Muscle layer of colon (tissue), 2 donors: ENCODE data around the gene SESN2.
A peak's percentile ranks its signal among the peaks of the same experiment; 100 is the strongest.

Experiments
- H3K27ac ChIP-seq: one replicate; pipeline ENCODE4 v1.7.0; 2013; ENCODE audit warnings: low read depth, mild to moderate bottlenecking, low read length, moderate library complexity
- H3K27me3 ChIP-seq, 2 donors: one replicate each; pipeline ENCODE4 v1.7.0; 2013; ENCODE audit warnings: low read length in 2 of 2, mild to moderate bottlenecking in 2 of 2; ENCODE audit not compliant: insufficient read depth in 2 of 2, control insufficient read depth in 1 of 2
- H3K36me3 ChIP-seq: one replicate; pipeline ENCODE4 v1.7.0; 2013; ENCODE audit warnings: mild to moderate bottlenecking, low read length; ENCODE audit not compliant: insufficient read depth
- H3K4me1 ChIP-seq: one replicate; pipeline ENCODE4 v1.7.0; 2013; ENCODE audit warnings: mild to moderate bottlenecking, low read length; ENCODE audit not compliant: insufficient read depth
- H3K4me3 ChIP-seq, 2 donors: one replicate each; pipeline ENCODE4 v1.7.0; 2013; ENCODE audit warnings: low read length in 2 of 2, low read depth in 1 of 2, mild to moderate bottlenecking in 1 of 2, moderate library complexity in 1 of 2
- H3K9ac ChIP-seq: one replicate; pipeline ENCODE4 v1.7.0; 2013; ENCODE audit warnings: low read length
- H3K9me3 ChIP-seq: one replicate; pipeline ENCODE4 v1.7.0; 2013; ENCODE audit warnings: mild to moderate bottlenecking, low read length
- donor health status: abdominal sarcoma.
- donor health status: Adenocarcinoma of cecum.

SESN2 gene

DNA sequence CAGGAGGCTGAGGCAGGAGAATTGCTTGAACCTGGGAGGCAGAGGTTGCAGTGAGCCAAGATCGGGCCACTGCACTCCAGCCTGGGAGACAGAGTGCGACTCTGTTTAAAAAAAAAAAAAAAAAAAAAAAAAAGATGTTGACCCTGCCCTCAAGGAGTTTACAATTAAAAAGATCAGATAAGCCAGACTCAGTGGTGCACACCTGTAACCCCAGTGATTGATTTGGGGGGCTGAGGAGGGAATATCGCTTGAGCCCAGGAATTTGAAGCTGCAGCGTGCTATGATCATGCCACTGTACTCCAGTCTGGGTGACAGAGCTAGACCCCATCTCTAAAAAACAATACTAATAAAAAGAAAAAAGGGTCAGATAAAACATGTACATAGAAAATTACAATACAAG is 1.6 kb upstream of the SESN2 start:
- H3K27me3 ChIP-seq: no peaks in the 10 kb centered on the region
- peaks cover 17% of the 10 kb centered on the region for H3K4me1 ChIP-seq
- H3K27ac ChIP-seq: no peak overlapping the region
- no peak overlapping the region for H3K9ac ChIP-seq
- H3K36me3 ChIP-seq: no peaks in the 10 kb centered on the region
- H3K4me3 ChIP-seq: no peak overlapping the region
- H3K9me3 ChIP-seq: no peaks in the 10 kb centered on the region

DNA sequence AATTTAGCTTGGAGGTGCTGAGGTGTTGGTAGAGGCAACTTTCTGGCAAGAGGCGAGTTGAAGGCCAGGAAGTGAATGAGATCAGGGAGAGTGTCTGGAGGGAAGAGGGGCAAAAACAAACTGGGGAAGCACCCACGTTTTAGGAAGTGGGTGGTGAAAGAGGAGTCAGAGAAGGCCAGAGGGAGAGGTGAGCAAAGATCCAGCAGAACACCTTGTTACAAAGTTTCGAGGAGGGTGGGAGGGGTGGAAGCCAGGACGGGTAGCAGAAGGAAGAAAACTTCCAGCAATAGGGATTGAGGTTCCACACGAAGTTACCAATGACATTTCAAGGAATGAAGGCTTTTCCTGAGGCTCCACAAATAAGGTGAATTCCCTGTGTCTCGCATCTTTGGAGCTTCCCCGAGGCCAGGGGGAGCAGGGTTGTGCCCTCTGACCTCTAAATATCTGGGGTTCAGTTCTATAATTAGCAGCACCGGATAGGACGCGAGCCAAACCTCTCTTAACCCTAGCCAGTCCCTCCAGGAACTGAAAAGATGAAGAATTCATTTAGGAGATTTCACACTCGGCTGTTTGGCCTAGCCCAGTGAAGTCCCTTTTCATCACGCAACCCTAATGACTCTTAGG is 578 bp upstream of the SESN2 start:
- H3K27ac ChIP-seq: no peak overlapping the region
- H3K9me3 ChIP-seq: no peaks in the 10 kb centered on the region
- H3K27me3 ChIP-seq: no peaks in the 10 kb centered on the region
- peaks cover 17% of the 10 kb centered on the region for H3K4me1 ChIP-seq
- H3K36me3 ChIP-seq: no peaks in the 10 kb centered on the region
- H3K9ac ChIP-seq: no peak overlapping the region
- peak overlapping the region in 1 of 2 donors; percentile 73 for H3K4me3 ChIP-seq

DNA sequence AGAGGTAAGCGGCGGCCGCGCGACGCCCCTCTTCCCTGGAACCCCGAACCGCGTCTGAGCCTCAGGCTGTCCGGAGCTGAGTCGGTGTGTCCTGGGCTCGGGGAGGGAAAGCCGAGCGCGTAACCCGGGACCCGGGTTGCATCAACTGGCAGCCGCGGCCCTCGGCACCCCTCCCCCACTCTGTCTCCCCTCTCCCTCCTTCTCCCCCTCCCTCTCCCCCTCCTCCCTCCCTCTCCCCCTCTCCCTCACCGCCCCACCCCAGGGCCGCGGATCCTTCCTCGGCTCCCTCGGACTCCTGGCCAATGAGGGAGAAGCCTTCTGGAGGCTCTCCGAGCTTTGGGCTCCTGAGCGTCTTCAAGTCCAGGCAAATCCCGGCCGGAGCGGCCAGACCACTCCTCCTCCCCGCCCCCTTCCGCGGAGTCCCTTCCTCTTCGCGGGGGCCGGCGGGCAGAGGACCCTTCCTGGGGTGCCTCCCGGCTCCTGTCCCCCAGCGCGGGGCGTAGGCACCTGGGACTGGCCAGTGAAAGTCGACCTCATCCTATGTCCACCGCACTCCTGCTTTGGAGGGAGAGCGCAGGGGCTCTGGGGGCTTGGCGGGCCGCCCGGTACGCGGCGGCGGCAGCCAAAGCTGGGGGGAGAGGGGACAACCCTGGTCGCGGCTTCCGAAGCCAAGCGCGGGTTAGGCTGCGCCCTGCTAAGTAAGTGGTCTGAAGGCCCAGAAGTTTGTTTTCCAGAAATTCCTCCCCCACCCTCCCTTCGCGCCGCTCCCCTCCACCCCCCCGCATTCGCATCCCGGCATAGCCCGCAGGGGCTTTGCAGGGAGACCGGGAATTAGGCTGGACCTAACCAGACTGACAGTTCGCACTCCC is 850 bp downstream of the SESN2 start:
- Histone ChIP-seq H3K27ac (peak overlapping the region; percentile 93), H3K4me3 (peak overlapping the region; percentile 73 to 93), H3K36me3 (no peaks in the 10 kb centered on the region), H3K4me1 (peaks cover 17% of the 10 kb centered on the region), H3K27me3 (no peaks in the 10 kb centered on the region), H3K9me3 (no peaks in the 10 kb centered on the region), H3K9ac (peak overlapping the region; percentile 49)

DNA sequence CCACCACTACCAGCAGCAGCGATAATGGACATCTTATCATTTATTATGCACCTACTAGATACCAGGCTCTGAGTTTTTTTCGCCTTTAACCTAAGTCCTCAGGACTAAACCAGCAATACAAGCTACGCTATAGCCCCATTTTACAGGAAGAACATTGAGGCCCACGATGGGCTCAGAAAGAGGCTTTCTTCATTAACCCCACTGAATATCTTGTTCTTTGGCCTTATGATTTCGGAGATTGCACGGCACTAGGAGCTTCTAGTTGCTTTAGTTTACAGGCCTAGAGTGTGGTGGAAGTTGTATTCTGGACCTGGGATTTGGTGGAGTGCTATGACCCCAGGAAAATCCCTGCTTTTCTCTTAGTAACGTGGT is 1.5 kb downstream of the SESN2 start:
- no peaks in the 10 kb centered on the region for H3K27me3 ChIP-seq
- H3K9ac ChIP-seq: peak overlapping the region; percentile 49
- peak overlapping the region; percentile 73 to 93 for H3K4me3 ChIP-seq
- H3K36me3 ChIP-seq: no peaks in the 10 kb centered on the region
- H3K27ac ChIP-seq: peak overlapping the region; percentile 84
- H3K4me1 ChIP-seq: peaks cover 17% of the 10 kb centered on the region
- no peaks in the 10 kb centered on the region for H3K9me3 ChIP-seq

DNA sequence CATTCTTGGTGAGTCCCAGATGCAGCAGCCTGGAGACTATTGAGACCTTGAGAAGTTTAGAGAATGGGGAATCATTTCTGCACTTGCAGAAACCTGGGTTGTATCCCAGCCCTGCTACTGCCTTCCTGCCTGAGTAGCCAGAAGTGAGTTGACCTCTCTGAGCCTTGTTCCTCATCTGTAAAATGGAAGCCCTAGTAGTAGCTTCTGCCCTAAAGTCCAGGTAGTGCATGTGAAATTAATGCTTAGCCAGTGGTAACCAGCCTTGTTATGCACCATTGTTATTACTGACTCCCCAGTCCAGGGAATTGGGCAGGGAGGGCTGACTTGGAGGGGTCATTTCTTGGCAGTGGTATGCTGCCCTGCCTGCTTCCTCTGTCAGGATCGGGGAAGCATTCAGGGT is 5.6 kb downstream of the SESN2 start:
- no peaks in the 10 kb centered on the region for H3K27me3 ChIP-seq
- no peak overlapping the region for H3K9ac ChIP-seq
- H3K27ac ChIP-seq: no peak overlapping the region

DNA sequence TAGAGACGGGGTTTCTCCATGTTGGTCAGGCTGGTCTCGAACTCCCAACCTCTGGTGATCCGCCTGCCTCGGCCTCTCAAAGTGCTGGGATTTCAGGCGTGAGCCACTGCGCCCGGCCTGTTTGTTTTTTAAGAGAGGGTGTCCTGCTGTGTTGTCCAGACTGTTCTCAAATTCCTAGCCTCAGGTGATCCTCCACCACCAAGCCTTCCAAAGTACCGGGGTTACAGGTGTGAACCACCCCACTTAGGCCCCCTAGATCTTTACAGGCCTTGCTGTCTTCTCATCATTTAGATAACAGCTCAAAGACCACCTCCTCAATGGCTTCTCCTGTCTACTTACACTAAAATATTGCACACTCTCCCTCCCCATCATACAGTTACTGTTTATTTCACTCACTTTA is 6.3 kb downstream of the SESN2 start:
- H3K4me1 ChIP-seq: peaks cover 10% of the 10 kb centered on the region
- no peak overlapping the region for H3K9ac ChIP-seq
- H3K9me3 ChIP-seq: no peaks in the 10 kb centered on the region
- no peak overlapping the region for H3K4me3 ChIP-seq
- H3K27me3 ChIP-seq: no peaks in the 10 kb centered on the region
- H3K27ac ChIP-seq: no peak overlapping the region
- no peaks in the 10 kb centered on the region for H3K36me3 ChIP-seq

More for the DNA sequence above, 5.6 kb downstream of the SESN2 start:
- H3K36me3 ChIP-seq: no peaks in the 10 kb centered on the region
- no peaks in the 10 kb centered on the region for H3K9me3 ChIP-seq
- H3K4me3 ChIP-seq: no peak overlapping the region
- H3K4me1 ChIP-seq: peaks cover 10% of the 10 kb centered on the region

DNA sequence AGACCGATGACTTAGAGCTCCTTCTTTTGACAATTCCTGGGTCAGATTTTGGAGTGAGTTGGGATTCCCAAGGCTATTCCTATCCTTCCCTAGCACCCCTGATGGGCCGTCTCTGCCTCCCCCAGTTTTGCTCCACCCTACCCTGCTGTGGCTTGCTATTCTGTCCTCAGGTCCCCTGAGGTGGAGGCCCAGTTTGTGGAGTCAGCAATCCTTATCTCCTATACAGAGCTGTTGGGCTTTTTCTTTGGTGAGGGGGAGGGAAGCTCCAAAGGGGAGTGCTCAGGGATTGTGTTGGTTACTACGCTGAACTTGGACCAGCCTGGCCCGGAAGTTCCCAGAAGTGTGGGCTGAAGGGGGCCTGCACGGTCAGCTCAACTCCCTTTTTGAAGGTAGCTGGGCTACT is 7.6 kb downstream of the SESN2 start:
- Histone ChIP-seq H3K27ac (no peak overlapping the region), H3K9me3 (no peaks in the 10 kb centered on the region), H3K27me3 (no peaks in the 10 kb centered on the region), H3K4me3 (no peak overlapping the region), H3K36me3 (peaks cover 6% of the 10 kb centered on the region), H3K4me1 (no peaks in the 10 kb centered on the region), H3K9ac (no peak overlapping the region)

DNA sequence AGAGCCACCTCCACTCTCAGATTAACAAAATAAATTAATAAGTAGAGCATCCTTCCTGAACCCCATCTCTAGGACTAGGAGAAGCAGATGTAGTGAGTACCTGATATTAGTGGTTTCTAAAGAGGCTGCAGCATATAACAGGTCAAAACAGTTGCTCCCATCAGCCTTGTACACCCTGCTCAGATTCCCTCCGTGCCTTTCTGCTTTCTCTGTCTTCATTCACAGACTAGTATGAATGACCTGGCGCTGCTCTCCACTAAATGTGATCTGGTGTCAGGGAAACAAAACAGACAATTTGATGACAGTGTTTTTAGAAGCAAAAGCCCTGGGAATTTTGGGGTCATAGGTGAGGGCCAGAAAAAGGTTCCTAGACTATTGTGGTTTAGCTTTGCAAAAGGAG is 8.3 kb downstream of the SESN2 start:
- H3K9ac ChIP-seq: no peak overlapping the region
- no peaks in the 10 kb centered on the region for H3K27me3 ChIP-seq
- H3K4me3 ChIP-seq: no peak overlapping the region
- H3K4me1 ChIP-seq: no peaks in the 10 kb centered on the region
- no peaks in the 10 kb centered on the region for H3K9me3 ChIP-seq
- peaks cover 13% of the 10 kb centered on the region for H3K36me3 ChIP-seq
- no peak overlapping the region for H3K27ac ChIP-seq

DNA sequence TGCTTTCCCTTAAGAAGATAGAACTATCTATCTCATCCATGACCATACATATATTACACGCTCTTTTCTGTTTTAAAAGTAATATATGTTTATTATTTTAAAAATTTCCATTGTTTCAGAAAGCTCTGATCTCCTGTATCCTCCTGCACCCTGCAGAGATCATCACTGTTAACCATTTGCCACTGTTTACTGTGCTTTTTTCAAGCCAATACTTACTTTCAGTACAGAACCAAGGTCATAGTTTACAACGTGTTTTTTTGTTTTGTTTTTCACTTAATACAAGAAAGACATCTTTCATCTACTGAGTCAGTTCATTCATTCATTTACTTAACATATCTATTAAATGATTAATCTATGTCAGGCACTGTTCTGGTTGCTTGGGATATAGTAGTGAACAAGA is 10.2 kb downstream of the SESN2 start:
- Histone ChIP-seq H3K9me3 (no peaks in the 10 kb centered on the region), H3K27ac (no peak overlapping the region), H3K36me3 (peaks cover 32% of the 10 kb centered on the region), H3K4me3 (no peak overlapping the region), H3K27me3 (no peaks in the 10 kb centered on the region), H3K9ac (no peak overlapping the region), H3K4me1 (no peaks in the 10 kb centered on the region)

DNA sequence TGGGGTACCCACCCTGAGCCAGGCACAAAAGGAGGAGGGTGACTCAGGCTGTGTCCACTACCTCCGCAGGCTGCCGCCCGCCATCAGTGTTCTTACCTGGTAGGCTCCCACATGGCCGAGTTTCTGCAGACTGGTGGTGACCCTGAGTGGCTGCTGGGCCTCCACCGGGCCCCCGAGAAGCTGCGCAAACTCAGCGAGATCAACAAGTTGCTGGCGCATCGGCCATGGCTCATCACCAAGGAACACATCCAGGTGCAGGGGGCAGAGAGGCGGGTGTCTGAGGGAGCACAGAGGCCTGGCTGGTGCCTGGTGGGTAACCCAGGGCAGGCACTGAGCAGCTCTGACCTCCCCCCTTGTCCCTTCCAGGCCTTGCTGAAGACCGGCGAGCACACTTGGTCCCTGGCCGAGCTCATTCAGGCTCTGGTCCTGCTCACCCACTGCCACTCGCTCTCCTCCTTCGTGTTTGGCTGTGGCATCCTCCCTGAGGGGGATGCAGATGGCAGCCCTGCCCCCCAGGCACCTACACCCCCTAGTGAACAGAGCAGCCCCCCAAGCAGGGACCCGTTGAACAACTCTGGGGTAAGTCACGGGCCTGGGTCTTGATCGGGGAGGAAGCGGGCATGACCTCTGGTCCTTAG is 13.0 kb downstream of the SESN2 start:
- H3K27ac ChIP-seq: no peak overlapping the region
- H3K36me3 ChIP-seq: peaks cover 38% of the 10 kb centered on the region
- H3K9ac ChIP-seq: no peak overlapping the region
- H3K4me1 ChIP-seq: no peaks in the 10 kb centered on the region
- H3K9me3 ChIP-seq: no peaks in the 10 kb centered on the region
- H3K27me3 ChIP-seq: no peaks in the 10 kb centered on the region
- no peak overlapping the region for H3K4me3 ChIP-seq

DNA sequence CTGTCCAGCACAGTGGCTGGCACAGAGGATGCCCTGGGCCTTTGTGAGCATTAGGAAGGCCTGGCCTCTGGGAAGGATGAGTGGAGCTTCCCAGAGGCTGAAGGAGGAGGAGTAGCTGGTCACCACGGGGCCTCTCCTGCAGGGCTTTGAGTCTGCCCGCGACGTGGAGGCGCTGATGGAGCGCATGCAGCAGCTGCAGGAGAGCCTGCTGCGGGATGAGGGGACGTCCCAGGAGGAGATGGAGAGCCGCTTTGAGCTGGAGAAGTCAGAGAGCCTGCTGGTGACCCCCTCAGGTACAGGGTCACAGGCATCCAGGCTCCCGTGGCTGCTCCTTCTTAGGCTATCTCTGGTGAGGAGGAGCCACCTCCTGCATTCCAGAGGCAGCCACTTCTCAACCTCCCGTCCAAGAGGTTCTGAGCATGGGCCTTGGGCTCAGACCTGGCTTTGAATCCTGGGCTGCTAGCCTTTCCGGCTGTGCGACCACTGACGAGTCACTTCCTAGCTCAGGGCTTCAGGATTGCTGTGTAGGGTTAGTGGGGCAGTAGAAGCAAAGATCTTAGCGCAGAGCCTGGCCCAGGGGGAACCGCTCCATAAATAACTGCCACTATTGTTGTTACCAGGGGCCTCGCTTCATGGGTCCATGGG is 14.0 kb downstream of the SESN2 start:
- no peaks in the 10 kb centered on the region for H3K27me3 ChIP-seq
- H3K27ac ChIP-seq: no peak overlapping the region
- no peak overlapping the region for H3K9ac ChIP-seq
- H3K4me1 ChIP-seq: no peaks in the 10 kb centered on the region
- no peaks in the 10 kb centered on the region for H3K9me3 ChIP-seq
- no peak overlapping the region for H3K4me3 ChIP-seq
- peaks cover 47% of the 10 kb centered on the region for H3K36me3 ChIP-seq
